GM12874 (cell line): Measurements from ENCODE around the gene DGCR6.
A peak's percentile ranks its signal among the peaks of the same experiment; 100 is the strongest.

Source experiments
- CTCF ChIP-seq: IDR thresholded peaks from 2 replicates; pipeline ENCODE4 v1.5.1; 2011; ENCODE audit warnings: low read depth, mild to moderate bottlenecking, control low read depth, low read length, moderate library complexity; ENCODE audit not compliant: insufficient read depth

The DGCR6 gene

GRCh38 chr22:18954303-18954989 is 48.3 kb downstream of the DGCR6 start:
- TF ChIP-seq CTCF: peak; percentile 85

- TF ChIP-seq CTCF: no peak
Observed at GRCh38 chr22:18954990-18955571, 49.0 kb downstream of the DGCR6 start.

GRCh38 chr22:18955696-18956095 is 49.6 kb downstream of the DGCR6 start:
- no peak for TF ChIP-seq CTCF
